H1 (cell line): Measurements from ENCODE around the gene LIMK2. TPM values are rescaled to one million over a fixed set of nuclear protein-coding genes. Genes with fewer than 3 reads are reported as not detected.

Source experiments
- CHD2 ChIP-seq: IDR thresholded peaks from 2 replicates; pipeline ENCODE4 v1.6.1; 2012; ENCODE audit warnings: low read length, improper control_type of control experiment
- CHD7 ChIP-seq: fragments of 300-600 bp; sonication (generic); IDR thresholded peaks from 2 replicates; pipeline ENCODE4 v1.7.1; 2012; ENCODE audit warnings: low read length, moderate library complexity, mild to moderate bottlenecking, inconsistent platforms; ENCODE audit not compliant: insufficient replicate concordance
- CTBP2 ChIP-seq: IDR thresholded peaks from 2 replicates; pipeline ENCODE4 v1.7.0; 2011; ENCODE audit warnings: borderline replicate concordance, mild to moderate bottlenecking, moderate library complexity, mixed read lengths, low read length; ENCODE audit not compliant: insufficient read depth, insufficient read length
- FOSL1 ChIP-seq: IDR thresholded peaks from 2 replicates; pipeline ENCODE4 v1.6.1; 2011; ENCODE audit warnings: mild to moderate bottlenecking, low read depth, low read length, moderate library complexity; ENCODE audit not compliant: insufficient read depth
- GABPA ChIP-seq: IDR thresholded peaks from 2 replicates; pipeline ENCODE4 v1.6.1; 2011; ENCODE audit warnings: mild to moderate bottlenecking, low read length, moderate library complexity, borderline replicate concordance; ENCODE audit not compliant: insufficient read depth
- HDAC6 ChIP-seq: IDR thresholded peaks from one replicate; pipeline ENCODE4 v1.7.1; 2012; ENCODE audit warnings: low read depth, mild to moderate bottlenecking, inconsistent platforms, low read length, moderate library complexity
- MAX ChIP-seq: IDR thresholded peaks from 2 replicates; pipeline ENCODE4 v1.6.1; 2012; ENCODE audit warnings: inconsistent platforms
- NRF1 ChIP-seq: IDR thresholded peaks from 2 replicates; pipeline ENCODE4 v1.6.1; 2011; ENCODE audit warnings: mild to moderate bottlenecking, low read depth, low read length, improper control_type of control experiment
- SIX5 ChIP-seq: IDR thresholded peaks from 2 replicates; pipeline ENCODE4 v1.6.1; 2011; ENCODE audit warnings: mild to moderate bottlenecking, low read depth, low read length
- TCF12 ChIP-seq: IDR thresholded peaks from 2 replicates; pipeline ENCODE4 v1.6.1; 2011; ENCODE audit warnings: low read depth, mild to moderate bottlenecking, low read length
- TEAD4 ChIP-seq: IDR thresholded peaks from 2 replicates; pipeline ENCODE4 v1.6.1; 2012; ENCODE audit warnings: low read depth, low read length, inconsistent platforms, mixed read lengths
- polyA plus RNA-seq, 7 experiments: library from polyadenylated mRNA; depleted of rRNA in 3 of 7; stranded (reverse) in 5 of 7; unstranded in 2 of 7; fragments of >200 nt in 5 of 7; fragments of 200-250 nt in 2 of 7; gene quantifications; 1 replicate in 5 of 7; 2 replicates in 1 of 7; 4 replicates in 1 of 7; pipeline versions ENCODE4 v1.2.1 to v1.2.3, GENCODE V29; 2011 to 2013; ENCODE audit warnings: missing spikeins in 2 of 7, mixed read lengths in 2 of 7
- total RNA-seq: library from RNA; stranded (reverse); fragmentation: NEBNext Ultra II Directional; extraction: Animal tissue kit (Norgen Biotek cat#: 25700); gene quantifications from 2 replicates; pipeline ENCODE4 v1.2.1, GENCODE V29; 2021

LIMK2 gene
- total and polyA plus RNA-seq, 2 of the 8 experiments (the other 6 are each of a cell fraction or from before 2014, with no cell fraction given) = 13.2 to 37.6 TPM

GRCh38 chr22:31223786-31224191 lies 11.7 kb downstream of the LIMK2 start (continued):
- TF ChIP-seq CHD7 (no peak), NRF1 (no peak), HDAC6 (no peak), TCF12 (no peak), FOSL1 (no peak), GABPA (no peak), MAX (no peak), TEAD4 (no peak), SIX5 (no peak), CTBP2 (no peak), CHD2 (no peak)
